Stomach (tissue), 4 donors: ENCODE results near the gene TMEM181.
"Not testable (repeated sequence)": the region's sequence is repeated elsewhere in the genome, so short reads cannot be mapped to it uniquely, and the experiment has no call there.

Source experiments
- EP300 ChIP-seq: sonication (generic); formaldehyde crosslinking; IDR thresholded peaks from one replicate; pipeline ENCODE4 v1.6.1; 2017; ENCODE audit warnings: antibody characterized with exemption
- POLR2A ChIP-seq, 4 donors: fragments of 450-650 bp; IDR thresholded peaks; one replicate each; pipeline ENCODE4 v1.6.1; 2016; ENCODE audit warnings: antibody characterized with exemption in 4 of 4, control low read depth in 2 of 4, mild to moderate bottlenecking in 1 of 4, moderate library complexity in 1 of 4
- TF ChIP-seq, protein P1 (sequence below), 7 experiments: fragments of 450-650 bp in 4 of 7; fragments of 200-600 bp in 3 of 7; sonication (generic) in 3 of 7; IDR thresholded peaks; one replicate each; pipeline ENCODE4 v1.5.1; 2016 to 2019; ENCODE audit warnings: antibody characterized with exemption in 7 of 7, control low read depth in 2 of 7, mild to moderate bottlenecking in 1 of 7

DNA sequence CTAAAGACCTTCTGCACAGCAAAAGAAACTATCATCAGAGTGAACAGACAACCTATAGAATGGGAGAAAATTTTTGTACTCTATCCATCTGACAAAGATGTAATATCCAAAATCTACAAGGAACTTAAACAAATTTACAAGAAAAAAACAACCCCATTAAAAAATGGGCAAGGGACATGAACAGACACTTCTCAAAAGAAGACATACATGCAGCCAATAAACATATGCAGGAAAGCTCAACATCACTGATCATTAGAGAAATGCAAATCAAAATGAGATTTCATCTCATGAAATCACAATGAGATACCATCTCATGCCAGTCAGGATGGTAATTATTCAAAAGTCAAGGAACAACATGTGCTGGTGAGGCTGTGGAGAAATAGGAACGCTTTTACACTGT, 32.0 kb upstream of the TMEM181 start:
- TF ChIP-seq, protein P1, sequence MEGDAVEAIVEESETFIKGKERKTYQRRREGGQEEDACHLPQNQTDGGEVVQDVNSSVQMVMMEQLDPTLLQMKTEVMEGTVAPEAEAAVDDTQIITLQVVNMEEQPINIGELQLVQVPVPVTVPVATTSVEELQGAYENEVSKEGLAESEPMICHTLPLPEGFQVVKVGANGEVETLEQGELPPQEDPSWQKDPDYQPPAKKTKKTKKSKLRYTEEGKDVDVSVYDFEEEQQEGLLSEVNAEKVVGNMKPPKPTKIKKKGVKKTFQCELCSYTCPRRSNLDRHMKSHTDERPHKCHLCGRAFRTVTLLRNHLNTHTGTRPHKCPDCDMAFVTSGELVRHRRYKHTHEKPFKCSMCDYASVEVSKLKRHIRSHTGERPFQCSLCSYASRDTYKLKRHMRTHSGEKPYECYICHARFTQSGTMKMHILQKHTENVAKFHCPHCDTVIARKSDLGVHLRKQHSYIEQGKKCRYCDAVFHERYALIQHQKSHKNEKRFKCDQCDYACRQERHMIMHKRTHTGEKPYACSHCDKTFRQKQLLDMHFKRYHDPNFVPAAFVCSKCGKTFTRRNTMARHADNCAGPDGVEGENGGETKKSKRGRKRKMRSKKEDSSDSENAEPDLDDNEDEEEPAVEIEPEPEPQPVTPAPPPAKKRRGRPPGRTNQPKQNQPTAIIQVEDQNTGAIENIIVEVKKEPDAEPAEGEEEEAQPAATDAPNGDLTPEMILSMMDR (IDR thresholded peaks at IDR 0.05): not testable (repeated sequence)
- TF ChIP-seq POLR2A (IDR thresholded peaks at IDR 0.05); EP300: not testable (repeated sequence)
